G401 (cell line): ENCODE measurements around the gene SLC17A6. TPM values are rescaled to one million over a fixed set of nuclear protein-coding genes. Genes with fewer than 3 reads are reported as not detected.
A peak's percentile ranks its signal among the peaks of the same experiment; 100 is the strongest.

Source experiments
- DNase-seq: peaks from one replicate; pipeline ENCODE4 v3.0.0-alpha.2; 2015; ENCODE audit warnings: low spot score
- in situ Hi-C: cut with HindIII; loops from 2 replicates; pipeline ENCODE4 v1.10.0; 2016; ENCODE audit warnings: low sequenced_read_pairs, mixed read lengths
- total RNA-seq: library from RNA; depleted of rRNA; stranded (reverse); fragments of >200 nt; shearing (Covaris generic); gene quantifications from 2 replicates; pipeline ENCODE4 v1.2.3, GENCODE V29; 2014; rRNA removed

Gene SLC17A6
- total RNA-seq: 0.37 TPM in 1 of 2 replicates, not detected in the other

- peak; percentile 5 for DNase-seq
- in situ Hi-C loops: no loop called here
Observed at GRCh38 chr11:22337596-22338485, at the start of gene SLC17A6. Gene SLC17A6 (plus strand): TSS chr11:22338381. CDS start chr11:22338534, 153 bp downstream.

DNA sequence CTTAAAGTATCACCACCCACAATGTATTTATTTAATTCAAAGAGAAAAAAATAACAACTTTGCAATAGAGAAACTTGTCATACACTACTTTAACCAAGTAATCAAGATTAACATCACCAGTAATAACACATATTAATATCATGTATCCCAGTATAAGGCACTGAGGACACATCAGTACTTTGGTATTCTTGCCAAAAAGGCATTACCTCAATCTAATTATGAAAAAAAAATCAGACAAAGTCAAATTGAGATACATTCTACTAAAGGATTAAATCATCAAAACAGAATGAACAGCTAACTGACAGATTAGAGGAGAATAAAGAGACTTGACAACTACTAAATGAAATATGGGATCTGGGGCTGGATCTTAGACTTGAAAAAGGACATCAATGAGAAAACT, 35.8 kb upstream of the SLC17A6 start:
- DNase-seq: no peak
- in situ Hi-C loops: no loop called here

DNA sequence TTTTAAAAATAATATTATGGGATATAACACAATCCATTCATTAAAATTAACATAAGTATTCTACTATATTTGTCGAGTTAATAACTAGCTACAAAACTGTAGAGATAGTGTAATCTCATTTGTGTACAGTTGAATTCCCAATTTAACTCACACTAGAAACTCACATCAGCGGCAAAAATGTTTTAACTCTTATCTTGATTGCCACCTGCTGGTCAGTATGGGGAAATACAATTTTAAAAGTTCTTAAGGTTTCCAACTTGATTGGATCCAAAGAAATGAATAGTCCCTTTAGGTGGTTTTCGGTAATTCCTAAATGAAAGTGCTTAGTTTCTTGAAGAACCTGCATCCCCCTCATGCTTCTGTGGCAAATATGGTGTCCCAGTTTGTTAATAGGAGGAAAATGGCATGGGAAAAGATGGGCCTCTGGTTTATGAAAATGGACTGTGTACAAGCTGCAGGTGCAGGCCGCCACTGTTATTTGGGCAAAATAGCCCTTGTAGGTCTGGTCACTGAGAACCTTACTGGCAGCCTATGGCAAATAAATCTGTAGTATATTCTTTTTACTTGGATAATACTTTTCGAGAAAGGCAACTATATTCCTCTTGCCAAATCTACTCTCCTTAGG, 33.7 kb upstream of the SLC17A6 start:
- peak; percentile 36 for DNase-seq
- in situ Hi-C loops: no loop called here

GRCh38 chr11:22317656-22318055, 20.5 kb upstream of the SLC17A6 start:
- in situ Hi-C loops: no loop called here
- no peak for DNase-seq

GRCh38 chr11:22331771-22332170, 6.4 kb upstream of the SLC17A6 start:
- no peak for DNase-seq
- in situ Hi-C loops: no loop called here

- in situ Hi-C loops: no loop called here
- DNase-seq: no peak
Observed at GRCh38 chr11:22336587-22336986, 1.6 kb upstream of the SLC17A6 start.

- in situ Hi-C loops: no loop called here
- no peak for DNase-seq
Observed at GRCh38 chr11:22339611-22340010, 1.4 kb downstream of the SLC17A6 start.

DNA sequence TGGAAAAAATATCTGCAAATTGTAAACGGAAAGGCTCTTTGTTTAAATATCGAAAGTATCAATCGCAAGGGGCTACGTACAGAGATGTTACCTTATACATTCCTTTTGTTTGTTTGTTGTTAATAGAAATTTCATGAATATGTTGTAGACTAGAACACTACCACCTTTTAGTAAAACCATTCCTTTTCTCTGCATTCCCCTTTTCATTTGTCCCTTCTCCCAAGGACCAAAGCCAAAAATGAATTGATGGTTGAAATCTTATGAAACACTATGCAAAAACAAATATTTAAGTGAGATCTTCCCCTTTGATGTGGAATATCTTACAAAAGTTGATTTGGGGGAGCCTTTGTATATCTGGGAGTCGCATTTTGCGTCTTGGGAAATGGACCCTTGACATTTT, 2.1 kb downstream of the SLC17A6 start:
- DNase-seq: no peak
- in situ Hi-C loops: no loop called here

GRCh38 chr11:22340701-22341587, 2.8 kb downstream of the SLC17A6 start:
- no peak for DNase-seq
- in situ Hi-C loops: no loop called here

DNA sequence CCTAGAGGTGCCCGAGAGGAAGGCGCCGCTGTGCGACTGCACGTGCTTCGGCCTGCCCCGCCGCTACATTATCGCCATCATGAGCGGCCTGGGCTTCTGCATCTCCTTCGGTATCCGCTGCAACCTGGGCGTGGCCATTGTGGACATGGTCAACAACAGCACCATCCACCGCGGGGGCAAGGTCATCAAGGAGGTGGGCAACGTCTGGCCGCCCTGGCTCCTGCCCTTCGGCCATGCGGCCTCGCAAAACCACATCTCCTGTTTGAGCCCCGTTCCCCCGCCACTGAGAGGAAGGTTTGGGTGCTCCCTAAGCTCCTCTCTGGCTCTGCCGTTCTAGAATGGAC, 3.4 kb downstream of the SLC17A6 start:
- no peak for DNase-seq
- in situ Hi-C loops: no loop called here

DNA sequence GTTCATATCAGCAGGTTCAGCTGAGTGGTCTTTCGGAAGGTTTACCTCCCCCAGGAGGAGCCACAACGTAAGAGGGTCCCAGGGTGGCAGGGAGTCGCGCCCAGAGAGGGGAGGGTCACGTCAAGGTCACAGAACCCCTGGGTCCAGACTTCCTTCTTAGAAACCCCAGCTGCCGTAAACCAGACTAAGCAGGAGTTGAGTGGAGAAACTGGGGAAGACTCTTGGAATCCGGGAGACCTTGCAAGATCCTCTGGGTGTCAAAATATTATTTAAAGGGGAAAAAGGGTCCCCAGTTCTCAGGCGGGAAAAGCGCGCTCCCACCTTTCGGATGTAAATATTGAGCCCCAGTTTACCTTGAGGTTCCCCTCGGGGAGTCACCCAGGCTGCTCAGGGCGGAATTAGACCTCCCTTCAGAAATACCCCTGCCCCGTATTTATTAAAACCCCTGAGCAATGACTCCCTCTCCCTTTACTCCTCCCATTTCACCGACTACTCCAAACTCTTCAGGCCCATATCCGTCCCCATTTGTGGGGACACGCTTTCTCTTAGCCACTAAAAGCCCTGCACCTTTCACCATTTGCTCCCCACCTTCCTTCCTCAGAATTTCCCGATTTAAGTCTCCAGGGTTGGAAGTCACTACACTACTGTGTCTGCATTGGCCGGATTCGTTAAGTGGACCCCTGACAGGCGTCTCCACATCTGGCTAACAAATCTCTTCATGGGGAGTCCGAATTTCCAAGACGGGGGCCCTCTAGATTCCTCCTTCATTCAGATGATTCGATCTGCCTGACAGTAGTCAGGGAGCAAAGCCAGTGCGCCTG, 4.2 kb downstream of the SLC17A6 start:
- in situ Hi-C loops: no loop called here
- DNase-seq: no peak

DNA sequence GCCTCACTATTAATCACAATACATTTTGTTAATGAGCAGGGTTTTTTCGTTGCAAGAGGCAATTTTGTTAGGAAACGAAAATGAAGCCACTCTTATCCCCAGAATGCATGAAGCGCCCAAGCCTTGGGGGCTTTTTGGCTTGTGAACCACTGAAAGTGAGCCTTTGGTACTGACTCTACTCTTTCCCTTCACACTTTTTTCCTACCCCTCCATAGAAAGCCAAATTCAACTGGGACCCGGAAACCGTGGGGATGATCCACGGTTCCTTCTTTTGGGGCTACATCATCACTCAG, 4.8 kb downstream of the SLC17A6 start:
- no peak for DNase-seq
- in situ Hi-C loops: no loop called here

GRCh38 chr11:22343371-22344032, 5.3 kb downstream of the SLC17A6 start:
- in situ Hi-C loops: no loop called here
- DNase-seq: no peak

- no peak for DNase-seq
- in situ Hi-C loops: no loop called here
Observed at GRCh38 chr11:22344081-22344480, 5.9 kb downstream of the SLC17A6 start.

DNA sequence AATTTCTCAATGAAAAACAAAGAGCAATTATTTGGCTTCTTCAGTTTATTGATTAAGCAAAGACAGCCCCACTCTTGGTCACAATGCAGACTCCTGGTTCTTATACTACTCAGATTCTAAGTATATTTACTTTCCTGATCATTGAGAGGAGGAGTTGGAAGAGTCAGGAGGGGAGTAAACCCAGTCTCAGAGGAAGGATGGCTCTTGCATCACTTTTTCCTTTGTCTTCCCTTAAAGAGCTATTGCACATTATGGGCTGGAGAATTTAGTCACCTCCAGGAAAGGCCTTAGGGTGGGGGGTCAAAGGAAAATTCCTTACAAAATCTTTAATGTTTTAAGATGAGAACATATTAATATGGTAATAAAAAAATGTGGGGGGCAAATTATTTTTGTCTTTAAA, 8.1 kb downstream of the SLC17A6 start:
- in situ Hi-C loops: no loop called here
- DNase-seq: no peak

GRCh38 chr11:22347857-22348487, 9.8 kb downstream of the SLC17A6 start:
- in situ Hi-C loops: no loop called here
- DNase-seq: no peak

DNA sequence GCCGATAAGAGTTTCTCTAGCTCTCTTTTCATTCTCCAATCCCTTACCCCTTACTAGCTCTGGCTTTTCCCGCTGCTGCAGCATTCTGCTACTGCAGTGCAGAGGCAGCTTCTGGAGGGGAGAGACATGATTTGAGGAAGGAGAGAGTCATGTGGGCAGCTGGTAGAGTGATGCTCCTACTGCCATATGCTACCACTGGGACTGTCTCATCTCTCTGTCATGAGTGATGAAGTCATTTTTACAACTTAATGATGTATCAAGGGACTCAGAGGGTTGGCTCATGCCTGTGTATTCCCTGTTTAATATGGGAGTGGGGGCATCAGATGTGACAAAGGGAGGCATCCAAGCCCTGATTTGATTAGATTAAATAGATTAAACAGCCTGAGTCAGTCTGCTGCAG, 11.3 kb downstream of the SLC17A6 start:
- in situ Hi-C loops: no loop called here
- DNase-seq: no peak

DNA sequence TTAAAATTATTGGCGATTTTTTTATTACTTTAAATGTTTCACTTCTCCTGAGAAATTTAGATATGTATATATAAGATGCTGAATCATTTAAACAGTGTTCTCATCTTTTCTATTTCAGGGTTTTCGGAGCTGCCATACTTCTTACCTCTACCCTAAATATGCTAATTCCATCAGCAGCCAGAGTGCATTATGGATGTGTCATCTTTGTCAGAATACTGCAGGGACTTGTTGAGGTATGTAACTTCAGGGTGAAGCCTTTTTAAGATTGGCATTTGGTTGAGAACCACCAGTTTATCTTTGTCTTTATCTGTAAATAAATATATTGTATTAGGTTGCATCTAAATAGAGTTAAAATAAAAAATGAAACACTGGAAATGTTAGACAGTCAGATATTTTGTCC, 21.1 kb downstream of the SLC17A6 start:
- DNase-seq: no peak
- in situ Hi-C loops: no loop called here
